ENCODE measurements around the gene RHOF.

- TF ChIP-seq SNAI2 (CRISPR knock-in tag; IDR thresholded peaks at IDR 0.05) = peak; percentile 75; the same call in 1 of the 2 replicates
- TF ChIP-seq, protein P1, sequence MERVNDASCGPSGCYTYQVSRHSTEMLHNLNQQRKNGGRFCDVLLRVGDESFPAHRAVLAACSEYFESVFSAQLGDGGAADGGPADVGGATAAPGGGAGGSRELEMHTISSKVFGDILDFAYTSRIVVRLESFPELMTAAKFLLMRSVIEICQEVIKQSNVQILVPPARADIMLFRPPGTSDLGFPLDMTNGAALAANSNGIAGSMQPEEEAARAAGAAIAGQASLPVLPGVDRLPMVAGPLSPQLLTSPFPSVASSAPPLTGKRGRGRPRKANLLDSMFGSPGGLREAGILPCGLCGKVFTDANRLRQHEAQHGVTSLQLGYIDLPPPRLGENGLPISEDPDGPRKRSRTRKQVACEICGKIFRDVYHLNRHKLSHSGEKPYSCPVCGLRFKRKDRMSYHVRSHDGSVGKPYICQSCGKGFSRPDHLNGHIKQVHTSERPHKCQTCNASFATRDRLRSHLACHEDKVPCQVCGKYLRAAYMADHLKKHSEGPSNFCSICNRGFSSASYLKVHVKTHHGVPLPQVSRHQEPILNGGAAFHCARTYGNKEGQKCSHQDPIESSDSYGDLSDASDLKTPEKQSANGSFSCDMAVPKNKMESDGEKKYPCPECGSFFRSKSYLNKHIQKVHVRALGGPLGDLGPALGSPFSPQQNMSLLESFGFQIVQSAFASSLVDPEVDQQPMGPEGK (CRISPR knock-in tag; IDR thresholded peaks at IDR 0.05; ENCODE audit: borderline replicate concordance) = no peak
- TF ChIP-seq, protein P2, sequence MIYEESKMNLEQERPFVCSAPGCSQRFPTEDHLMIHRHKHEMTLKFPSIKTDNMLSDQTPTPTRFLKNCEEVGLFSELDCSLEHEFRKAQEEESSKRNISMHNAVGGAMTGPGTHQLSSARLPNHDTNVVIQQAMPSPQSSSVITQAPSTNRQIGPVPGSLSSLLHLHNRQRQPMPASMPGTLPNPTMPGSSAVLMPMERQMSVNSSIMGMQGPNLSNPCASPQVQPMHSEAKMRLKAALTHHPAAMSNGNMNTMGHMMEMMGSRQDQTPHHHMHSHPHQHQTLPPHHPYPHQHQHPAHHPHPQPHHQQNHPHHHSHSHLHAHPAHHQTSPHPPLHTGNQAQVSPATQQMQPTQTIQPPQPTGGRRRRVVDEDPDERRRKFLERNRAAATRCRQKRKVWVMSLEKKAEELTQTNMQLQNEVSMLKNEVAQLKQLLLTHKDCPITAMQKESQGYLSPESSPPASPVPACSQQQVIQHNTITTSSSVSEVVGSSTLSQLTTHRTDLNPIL (CRISPR knock-in tag; IDR thresholded peaks at IDR 0.05; ENCODE audit: low read depth) = no peak
- no peak for TF ChIP-seq ZFP30 (CRISPR knock-in tag; IDR thresholded peaks at IDR 0.05)
- no peak for TF ChIP-seq ZFP3 (CRISPR knock-in tag; IDR thresholded peaks at IDR 0.05)
- no peak for TF ChIP-seq TOX (CRISPR knock-in tag; IDR thresholded peaks at IDR 0.05; ENCODE audit: borderline replicate concordance)
- no peak for TF ChIP-seq OSR1 (CRISPR knock-in tag; IDR thresholded peaks at IDR 0.05)
- no peak for TF ChIP-seq ZC3H10 (CRISPR knock-in tag; IDR thresholded peaks at IDR 0.05)
- TF ChIP-seq ZNF565 (CRISPR knock-in tag; conservative IDR thresholded peaks at IDR 0.05; ENCODE audit: low read depth) = no peak
- TF ChIP-seq ESRRG (CRISPR knock-in tag; IDR thresholded peaks at IDR 0.05) = no peak
- no peak for TF ChIP-seq ARNTL (CRISPR knock-in tag; IDR thresholded peaks at IDR 0.05; ENCODE audit: borderline replicate concordance, low read depth)
- no peak for TF ChIP-seq CSRNP3 (CRISPR knock-in tag; IDR thresholded peaks at IDR 0.05)
These were observed 4.7 kb upstream of the RHOF start for GRCh38 chr12:121797937-121798786.

Measured in SK-N-SH treated with all-trans-retinoic acid at 6 μM for 48 hours (cell line).